ENCODE data around the gene XAF1.

- TF ChIP-seq CTCF (IDR thresholded peaks at IDR 0.05) (no peak), POLR2A (IDR thresholded peaks at IDR 0.05) (no peak), POLR2AphosphoS5 (IDR thresholded peaks at IDR 0.05) (no peak)
Measured at GRCh38 chr17:6787081-6787693, 31.3 kb downstream of the XAF1 start.
